ENCODE data around the gene PAPPA. TPM values are rescaled to one million over a fixed set of nuclear protein-coding genes. Genes with fewer than 3 reads are reported as not detected.

PAPPA gene
- total RNA-seq, 4 donors from 2014 or later: 0.29 to 17.1 (median 2.4) TPM

GRCh38 chr9:116389541-116390302 lies 236.1 kb downstream of the PAPPA start:
- H3K27ac ChIP-seq: no peak overlapping the region
- TF ChIP-seq POLR2A (IDR thresholded peaks at IDR 0.05): no peak
- TF ChIP-seq, protein P1, sequence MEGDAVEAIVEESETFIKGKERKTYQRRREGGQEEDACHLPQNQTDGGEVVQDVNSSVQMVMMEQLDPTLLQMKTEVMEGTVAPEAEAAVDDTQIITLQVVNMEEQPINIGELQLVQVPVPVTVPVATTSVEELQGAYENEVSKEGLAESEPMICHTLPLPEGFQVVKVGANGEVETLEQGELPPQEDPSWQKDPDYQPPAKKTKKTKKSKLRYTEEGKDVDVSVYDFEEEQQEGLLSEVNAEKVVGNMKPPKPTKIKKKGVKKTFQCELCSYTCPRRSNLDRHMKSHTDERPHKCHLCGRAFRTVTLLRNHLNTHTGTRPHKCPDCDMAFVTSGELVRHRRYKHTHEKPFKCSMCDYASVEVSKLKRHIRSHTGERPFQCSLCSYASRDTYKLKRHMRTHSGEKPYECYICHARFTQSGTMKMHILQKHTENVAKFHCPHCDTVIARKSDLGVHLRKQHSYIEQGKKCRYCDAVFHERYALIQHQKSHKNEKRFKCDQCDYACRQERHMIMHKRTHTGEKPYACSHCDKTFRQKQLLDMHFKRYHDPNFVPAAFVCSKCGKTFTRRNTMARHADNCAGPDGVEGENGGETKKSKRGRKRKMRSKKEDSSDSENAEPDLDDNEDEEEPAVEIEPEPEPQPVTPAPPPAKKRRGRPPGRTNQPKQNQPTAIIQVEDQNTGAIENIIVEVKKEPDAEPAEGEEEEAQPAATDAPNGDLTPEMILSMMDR (IDR thresholded peaks at IDR 0.05): no peak
- intact Hi-C loops (cut with DNase I; ENCODE audit: low total_unique reads): no loop called here
- no peaks in the 10 kb centered on the region for H3K9me3 ChIP-seq
- no peaks in the 10 kb centered on the region for H3K4me1 ChIP-seq
- H3K27me3 ChIP-seq: no peaks in the 10 kb centered on the region
- H3K4me3 ChIP-seq: no peak overlapping the region
- H3K36me3 ChIP-seq: no peaks in the 10 kb centered on the region
- no peak for DNase-seq

GRCh38 chr9:116390303-116391228 lies 237.0 kb downstream of the PAPPA start:
- Histone ChIP-seq H3K4me1 (no peaks in the 10 kb centered on the region), H3K27me3 (no peaks in the 10 kb centered on the region), H3K4me3 (no peak overlapping the region), H3K9me3 (no peaks in the 10 kb centered on the region), H3K27ac (no peak overlapping the region), H3K36me3 (no peaks in the 10 kb centered on the region)
- no peak for DNase-seq
- TF ChIP-seq, protein P1 (IDR thresholded peaks at IDR 0.05): no peak
- TF ChIP-seq POLR2A (IDR thresholded peaks at IDR 0.05): no peak
- intact Hi-C loops (cut with DNase I; ENCODE audit: low total_unique reads): no loop called here

DNA sequence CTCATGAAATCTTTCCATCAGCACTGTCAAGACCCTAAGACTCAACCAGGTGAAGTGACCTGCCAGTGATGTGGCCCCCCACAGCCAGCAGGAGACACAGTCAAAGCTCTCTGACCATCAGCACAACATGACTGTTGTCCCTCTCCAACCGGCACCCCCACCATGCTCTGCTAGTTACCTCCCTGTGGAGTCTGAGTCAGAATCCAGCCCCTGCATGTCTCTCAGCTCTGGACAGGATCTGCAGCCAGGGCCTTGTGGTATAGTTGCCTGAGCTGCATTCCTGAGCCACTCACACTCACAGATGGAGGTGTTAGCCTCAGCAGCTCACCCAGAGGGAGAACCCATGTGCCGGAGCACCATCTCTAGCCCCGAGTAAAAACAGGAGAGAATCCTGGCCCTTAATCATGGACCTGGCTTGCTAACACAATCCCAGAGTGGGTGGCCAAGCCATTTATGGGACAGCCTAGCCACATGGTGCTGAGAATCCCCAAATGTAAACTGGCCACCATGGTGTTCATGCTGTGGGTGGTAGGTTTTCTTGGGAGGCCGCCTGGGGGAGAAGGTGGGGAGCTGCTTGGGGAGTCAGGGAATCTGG lies 237.8 kb downstream of the PAPPA start:
- Histone ChIP-seq H3K36me3 (no peaks in the 10 kb centered on the region), H3K4me3 (no peak overlapping the region), H3K27me3 (no peaks in the 10 kb centered on the region), H3K4me1 (no peaks in the 10 kb centered on the region), H3K9me3 (no peaks in the 10 kb centered on the region), H3K27ac (no peak overlapping the region)
- intact Hi-C loops (cut with DNase I; ENCODE audit: low total_unique reads): no loop called here
- DNase-seq: no peak
- TF ChIP-seq POLR2A (IDR thresholded peaks at IDR 0.05): no peak
- TF ChIP-seq, protein P1 (IDR thresholded peaks at IDR 0.05): no peak

GRCh38 chr9:116393198-116393597 lies 239.6 kb downstream of the PAPPA start:
- TF ChIP-seq POLR2A (IDR thresholded peaks at IDR 0.05): no peak
- TF ChIP-seq, protein P1 (IDR thresholded peaks at IDR 0.05): no peak
- Histone ChIP-seq H3K4me3 (no peak overlapping the region), H3K9me3 (no peaks in the 10 kb centered on the region), H3K36me3 (no peaks in the 10 kb centered on the region), H3K27ac (no peak overlapping the region), H3K27me3 (no peaks in the 10 kb centered on the region), H3K4me1 (no peaks in the 10 kb centered on the region)
- DNase-seq: no peak
- intact Hi-C loops (cut with DNase I; ENCODE audit: low total_unique reads): no loop called here

Data from uterus (tissue), 4 donors.